Uterus (tissue), 4 donors: ENCODE results near the gene CIP2A. TPM values are rescaled to one million over a fixed set of nuclear protein-coding genes. Genes with fewer than 3 reads are reported as not detected.

Experiments
- DNase-seq, 2 donors: peaks; one replicate each; pipeline ENCODE4 v3.0.0-alpha.2; 2019 to 2020
- H3K27ac ChIP-seq, 2 donors: fragments of 200-600 bp; sonication (generic); 1 replicate in 1 of 2; 2 replicates in 1 of 2; pipeline ENCODE4 v1.5.1; 2016 to 2018
- H3K27me3 ChIP-seq, 2 donors: fragments of 200-600 bp; sonication (generic); one replicate each; pipeline ENCODE4 v1.5.1; 2018 to 2019; ENCODE audit warnings: control low read depth in 1 of 2
- H3K36me3 ChIP-seq, 2 donors: fragments of 200-600 bp; sonication (generic); one replicate each; pipeline ENCODE4 v1.5.1; 2019; ENCODE audit warnings: control low read depth in 1 of 2
- H3K4me1 ChIP-seq, 2 donors: fragments of 200-600 bp; sonication (generic); one replicate each; pipeline ENCODE4 v1.5.1; 2018 to 2019; ENCODE audit warnings: control low read depth in 1 of 2
- H3K4me3 ChIP-seq, 2 donors: fragments of 200-600 bp; sonication (generic); 1 replicate in 1 of 2; 2 replicates in 1 of 2; pipeline ENCODE4 v1.5.1; 2018 to 2019; ENCODE audit warnings: mild to moderate bottlenecking in 1 of 2
- H3K9me3 ChIP-seq, 2 donors: fragments of 200-600 bp; sonication (generic); one replicate each; pipeline ENCODE4 v1.5.1; 2019; ENCODE audit warnings: control low read depth in 1 of 2
- POLR2A ChIP-seq, 2 donors: fragments of 450-650 bp; IDR thresholded peaks; one replicate each; pipeline ENCODE4 v1.6.1; 2016; ENCODE audit warnings: antibody characterized with exemption in 2 of 2, mild to moderate bottlenecking in 1 of 2, moderate library complexity in 1 of 2
- intact Hi-C: fragments of 100-400 bp; cut with DNase I; formaldehyde crosslinking; loops from one replicate; pipeline ENCODE4 v1.15.1; 2023; ENCODE audit warnings: low total_unique reads
- small RNA-seq: library from RNA; depleted of rRNA; stranded (forward); fragments of <200 nt; gene quantifications from one replicate; pipeline ENCODE3, GENCODE V24; 2016
- total RNA-seq, 4 donors: library from RNA; depleted of rRNA in 3 of 4; stranded (reverse); fragments of >200 nt in 3 of 4; gene quantifications; one replicate each; pipeline versions ENCODE4 v1.1.0 to v1.2.4, GENCODE V29; 2014 to 2023
- TF ChIP-seq, protein P1 (sequence below), 4 experiments: fragments of 200-600 bp in 2 of 4; fragments of 450-650 bp in 2 of 4; sonication (generic) in 2 of 4; IDR thresholded peaks; one replicate each; pipeline ENCODE4 v1.5.1; 2016 to 2019; ENCODE audit warnings: antibody characterized with exemption in 4 of 4, mild to moderate bottlenecking in 2 of 4, moderate library complexity in 1 of 4
- donor health status: DM: yes; HTN: yes; CAD: no.

CIP2A gene
- total RNA-seq, 4 donors from 2014 or later, result 3.3 to 31.5 (median 8.2) TPM; not detected in 1

DNA sequence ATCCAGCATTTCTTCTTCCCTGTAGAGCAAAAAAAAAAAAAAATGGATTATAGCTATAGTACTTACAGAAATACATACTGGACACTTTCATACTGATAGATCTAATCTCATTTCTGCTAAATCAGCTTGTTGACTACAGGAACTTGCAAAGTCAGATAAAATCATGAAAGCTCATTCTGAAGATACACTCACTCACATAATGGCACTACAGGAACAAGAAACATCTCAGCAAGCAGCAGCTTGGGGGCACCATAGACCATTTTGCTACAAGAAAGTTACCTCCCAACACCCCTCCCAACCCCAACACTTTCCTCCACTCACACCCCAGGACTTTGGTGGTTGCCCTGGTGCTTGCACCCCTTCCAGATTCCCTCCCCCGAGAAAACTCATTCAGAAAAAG is 83.4 kb downstream of the CIP2A start:
- H3K27ac ChIP-seq, result no peak overlapping the region
- no peak overlapping the region for H3K4me3 ChIP-seq
- intact Hi-C loops, result no loop called here
- TF ChIP-seq, protein P1, sequence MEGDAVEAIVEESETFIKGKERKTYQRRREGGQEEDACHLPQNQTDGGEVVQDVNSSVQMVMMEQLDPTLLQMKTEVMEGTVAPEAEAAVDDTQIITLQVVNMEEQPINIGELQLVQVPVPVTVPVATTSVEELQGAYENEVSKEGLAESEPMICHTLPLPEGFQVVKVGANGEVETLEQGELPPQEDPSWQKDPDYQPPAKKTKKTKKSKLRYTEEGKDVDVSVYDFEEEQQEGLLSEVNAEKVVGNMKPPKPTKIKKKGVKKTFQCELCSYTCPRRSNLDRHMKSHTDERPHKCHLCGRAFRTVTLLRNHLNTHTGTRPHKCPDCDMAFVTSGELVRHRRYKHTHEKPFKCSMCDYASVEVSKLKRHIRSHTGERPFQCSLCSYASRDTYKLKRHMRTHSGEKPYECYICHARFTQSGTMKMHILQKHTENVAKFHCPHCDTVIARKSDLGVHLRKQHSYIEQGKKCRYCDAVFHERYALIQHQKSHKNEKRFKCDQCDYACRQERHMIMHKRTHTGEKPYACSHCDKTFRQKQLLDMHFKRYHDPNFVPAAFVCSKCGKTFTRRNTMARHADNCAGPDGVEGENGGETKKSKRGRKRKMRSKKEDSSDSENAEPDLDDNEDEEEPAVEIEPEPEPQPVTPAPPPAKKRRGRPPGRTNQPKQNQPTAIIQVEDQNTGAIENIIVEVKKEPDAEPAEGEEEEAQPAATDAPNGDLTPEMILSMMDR (IDR thresholded peaks at IDR 0.05), result no peak
- TF ChIP-seq POLR2A (IDR thresholded peaks at IDR 0.05), result no peak
- no peaks in the 10 kb centered on the region for H3K27me3 ChIP-seq
- no peaks in the 10 kb centered on the region for H3K36me3 ChIP-seq
- no peaks in the 10 kb centered on the region for H3K9me3 ChIP-seq
- no peak for DNase-seq
- no peaks in the 10 kb centered on the region for H3K4me1 ChIP-seq

DNA sequence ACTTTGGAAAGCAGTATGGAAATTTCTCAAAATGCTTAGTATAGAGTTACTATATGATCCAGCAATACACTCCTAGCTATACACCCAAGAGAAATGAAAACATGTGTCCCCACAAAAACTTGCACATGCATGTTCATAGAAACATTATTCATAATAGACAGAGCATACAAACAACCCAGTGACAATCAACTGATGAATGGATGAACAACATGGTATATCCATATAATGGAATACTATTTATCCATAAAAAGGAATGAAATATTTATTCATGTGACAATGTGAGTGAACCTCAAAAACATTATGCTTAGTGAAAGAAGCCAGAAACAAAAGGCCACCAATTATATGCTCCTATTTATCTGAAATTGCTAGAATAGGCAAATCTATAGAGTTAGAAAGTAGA is 85.5 kb downstream of the CIP2A start:
- H3K9me3 ChIP-seq, result no peaks in the 10 kb centered on the region
- TF ChIP-seq, protein P1 (IDR thresholded peaks at IDR 0.05), result no peak
- intact Hi-C loops, result no loop called here
- H3K4me1 ChIP-seq, result no peaks in the 10 kb centered on the region
- no peaks in the 10 kb centered on the region for H3K27me3 ChIP-seq
- no peak overlapping the region for H3K4me3 ChIP-seq
- DNase-seq, result no peak
- H3K27ac ChIP-seq, result no peak overlapping the region
- H3K36me3 ChIP-seq, result no peaks in the 10 kb centered on the region

DNA sequence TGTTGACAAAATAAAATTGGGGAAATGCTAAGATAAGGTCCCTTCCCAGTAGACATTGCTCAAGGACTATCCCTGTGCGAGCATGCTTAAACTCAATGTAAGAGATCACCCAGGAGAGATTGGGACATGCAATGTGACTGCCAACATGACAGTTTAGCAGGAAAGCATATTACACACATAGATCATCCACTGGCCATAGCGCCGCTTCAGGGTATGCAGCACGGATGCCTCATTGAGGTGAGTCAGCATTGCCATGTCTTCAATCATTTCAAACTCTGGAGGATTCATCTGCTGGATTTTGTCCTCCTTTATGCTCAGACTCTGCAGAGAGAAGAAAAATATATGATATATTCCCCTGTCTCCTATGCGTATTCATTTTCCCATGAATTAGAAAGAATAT is 87.7 kb downstream of the CIP2A start:
- no peaks in the 10 kb centered on the region for H3K9me3 ChIP-seq
- no peak for DNase-seq
- intact Hi-C loops, result no loop called here
- H3K4me1 ChIP-seq, result no peaks in the 10 kb centered on the region
- H3K4me3 ChIP-seq, result no peak overlapping the region
- H3K27me3 ChIP-seq, result no peaks in the 10 kb centered on the region
- no peak overlapping the region for H3K27ac ChIP-seq
- TF ChIP-seq, protein P1 (IDR thresholded peaks at IDR 0.05), result no peak
- TF ChIP-seq POLR2A (IDR thresholded peaks at IDR 0.05), result no peak
- no peaks in the 10 kb centered on the region for H3K36me3 ChIP-seq

DNA sequence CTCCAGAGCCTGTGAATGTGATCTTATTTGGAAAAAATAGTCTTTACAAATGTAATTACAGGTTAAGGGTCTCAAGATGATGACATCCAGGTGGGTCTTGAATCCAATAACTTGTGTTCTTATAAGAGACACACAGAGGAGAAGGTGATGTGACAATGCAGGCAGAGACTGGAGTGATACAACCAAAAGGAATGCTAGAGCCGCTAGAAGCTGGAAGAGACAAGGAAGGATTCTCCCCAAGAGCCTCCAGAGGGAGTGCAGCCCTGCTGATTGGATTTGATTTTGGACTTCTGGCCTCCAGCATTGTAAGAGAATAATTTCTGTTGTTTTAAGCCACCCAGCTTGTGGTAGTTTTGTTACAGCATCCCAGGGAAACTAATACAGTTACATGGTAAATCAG is 88.5 kb downstream of the CIP2A start:
- no peaks in the 10 kb centered on the region for H3K4me1 ChIP-seq
- H3K4me3 ChIP-seq, result no peak overlapping the region

More for the DNA sequence above, 88.5 kb downstream of the CIP2A start:
- Histone ChIP-seq H3K9me3 (no peaks in the 10 kb centered on the region), H3K36me3 (no peaks in the 10 kb centered on the region), H3K27ac (no peak overlapping the region), H3K27me3 (no peaks in the 10 kb centered on the region)
- TF ChIP-seq POLR2A (IDR thresholded peaks at IDR 0.05), result no peak
- TF ChIP-seq, protein P1 (IDR thresholded peaks at IDR 0.05), result no peak
- no peak for DNase-seq
- intact Hi-C loops, result no loop called here

Small RNAs within 50 kb of the gene (small RNA-seq; reads per million reads assigned to genes)
- not detected for gene RF00156

Other genes with a start within 250 kb of the CIP2A start
- under 1 TPM in 2 of 4 donors, not detected in 2; 0.12 to 0.62 TPM for gene MYH15, start 78.8 kb downstream of the CIP2A start, total RNA-seq
- gene DZIP3, start 284 bp upstream of the CIP2A start, total RNA-seq, result 10 to 100 TPM in 3 of 4 donors, 1 to 10 TPM in 1; 8.8 to 39.5 (median 25.7) TPM
- gene RETNLB, start 168.0 kb upstream of the CIP2A start, total RNA-seq, result not detected
- 1 to 10 TPM in 1 of 4 donors, under 1 TPM in 2, not detected in 1; 0.26 to 3.5 (median 0.35) TPM for gene TRAT1, start 233.3 kb upstream of the CIP2A start, total RNA-seq